Measurements from ENCODE around the gene BTBD19. TPM values are rescaled to one million over a fixed set of nuclear protein-coding genes. Genes with fewer than 3 reads are reported as not detected.
"Not testable (repeated sequence)": the region's sequence is repeated elsewhere in the genome, so short reads cannot be mapped to it uniquely, and the experiment has no call there.

The BTBD19 gene
- total RNA-seq, 1 experiment from 2014 or later = 11.6 TPM

GRCh38 chr1:44797886-44798285 lies 10.4 kb upstream of the BTBD19 start:
- DNase-seq (ENCODE audit: low read depth, low spot score); H4K20me1 ChIP-seq (ENCODE audit: insufficient read depth); H3K9me2 ChIP-seq (ENCODE audit: insufficient read depth); H3K4me2 ChIP-seq (ENCODE audit: low read length); H2AFZ ChIP-seq (ENCODE audit: low read depth, low read length, poor library complexity, severe bottlenecking); H3K27me3 ChIP-seq (ENCODE audit: insufficient read depth, low read length); BruUV-seq (replicated peaks); intact Hi-C loops (cut with micrococcal nuclease); CTCF ChIA-PET; ATAC-seq; H3K9me3 ChIP-seq (ENCODE audit: control insufficient read depth in 1 of 2, insufficient read depth in 1 of 2, low read depth in 1 of 2, low read length in 2 of 2); H3K4me3 ChIP-seq (replicated peaks in 1 of 2; ENCODE audit: low read depth in 1 of 2, low read length in 2 of 2); H3K9ac ChIP-seq (ENCODE audit: low read length); RAD21 ChIA-PET (ENCODE audit: low non-redundant PET in 1 of 2, low total read pairs in 2 of 2, uncharacterized antibody in 2 of 2, unreplicated experiment in 2 of 2): not testable (repeated sequence)
- H3K27ac ChIP-seq (ENCODE audit: low read depth, low read length) = peak overlapping the region; percentile 84; the same call in 1 of the 2 replicates
- POLR2A ChIA-PET = interaction anchor here (4.3 to 5.5 kb wide), 2 partner anchors 20 to 76 kb away, joined by 47 to 86 read pairs; no protein-coding TSS in a partner anchor
- peaks cover 0 to 11% of the 10 kb centered on the region in 2 experiments; a peak in 2 of 4 replicates for H3K36me3 ChIP-seq (ENCODE audit: control insufficient read depth in 1 of 2, insufficient read depth in 2 of 2, low read length in 2 of 2)
- peaks cover 29 to 67% of the 10 kb centered on the region in 2 experiments for H3K4me1 ChIP-seq (ENCODE audit: control insufficient read depth in 1 of 2, insufficient read depth in 2 of 2, low read length in 2 of 2)
- H3K79me2 ChIP-seq (ENCODE audit: insufficient read depth, low read length) = peaks cover 26% of the 10 kb centered on the region

GRCh38 chr1:44798481-44799365 lies 9.6 kb upstream of the BTBD19 start:
- Histone ChIP-seq H3K27ac (ENCODE audit: low read depth, low read length) (peak overlapping the region; percentile 84), H4K20me1 (ENCODE audit: insufficient read depth) (no peaks in the 10 kb centered on the region), H3K4me3 (replicated peaks in 1 of 2; ENCODE audit: low read depth in 1 of 2, low read length in 2 of 2) (no peak overlapping the region), H3K9ac (ENCODE audit: low read length) (peak overlapping the region; percentile 98; the same call in 1 of the 2 replicates), H3K4me1 (ENCODE audit: control insufficient read depth in 1 of 2, insufficient read depth in 2 of 2, low read length in 2 of 2) (peaks cover 22 to 67% of the 10 kb centered on the region in 2 experiments), H3K36me3 (ENCODE audit: control insufficient read depth in 1 of 2, insufficient read depth in 2 of 2, low read length in 2 of 2) (peaks cover 3 to 20% of the 10 kb centered on the region in 2 experiments; a peak in 3 of 4 replicates), H3K9me3 (ENCODE audit: control insufficient read depth in 1 of 2, insufficient read depth in 1 of 2, low read depth in 1 of 2, low read length in 2 of 2) (no peaks in the 10 kb centered on the region), H3K27me3 (ENCODE audit: insufficient read depth, low read length) (no peaks in the 10 kb centered on the region), H3K4me2 (ENCODE audit: low read length) (peak overlapping the region; percentile 93; the same call in 1 of the 2 replicates), H3K79me2 (ENCODE audit: insufficient read depth, low read length) (peaks cover 34% of the 10 kb centered on the region), H3K9me2 (ENCODE audit: insufficient read depth) (no peaks in the 10 kb centered on the region), H2AFZ (ENCODE audit: low read depth, low read length, poor library complexity, severe bottlenecking) (no peak overlapping the region)
- ChIA-PET RAD21 (ENCODE audit: low non-redundant PET in 1 of 2, low total read pairs in 2 of 2, uncharacterized antibody in 2 of 2, unreplicated experiment in 2 of 2) (no interaction called here), POLR2A (interaction anchor here (0.8 to 5.5 kb wide), 4 partner anchors 8 to 77 kb away, joined by 3 to 86 read pairs (median 25); partner anchors contain the start of genes DYNLT4 and RNU5D-1), CTCF (interaction anchor here (2.4 kb wide), 1 partner anchor 213 kb away, joined by 12 read pairs; the partner anchor contains the start of genes HECTD3 and UROD)
- intact Hi-C loops (cut with micrococcal nuclease) = no loop called here
- no TSS peak for BruUV-seq (replicated peaks)
- no peak for DNase-seq (ENCODE audit: low read depth, low spot score)
- no peak for ATAC-seq
- TF ChIP-seq, protein P1, sequence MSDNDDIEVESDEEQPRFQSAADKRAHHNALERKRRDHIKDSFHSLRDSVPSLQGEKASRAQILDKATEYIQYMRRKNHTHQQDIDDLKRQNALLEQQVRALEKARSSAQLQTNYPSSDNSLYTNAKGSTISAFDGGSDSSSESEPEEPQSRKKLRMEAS (IDR thresholded peaks at IDR 0.05) = no peak
- no peak for TF ChIP-seq ELF1 (IDR thresholded peaks at IDR 0.05; ENCODE audit: borderline replicate concordance, low read depth)

All from HCT116 (cell line).